Measurements from ENCODE around the gene PCTP. TPM values are rescaled to one million over a fixed set of nuclear protein-coding genes. Genes with fewer than 3 reads are reported as not detected.

Gene PCTP
- total RNA-seq, 1 donor from 2014 or later, result 8.4 TPM

DNA sequence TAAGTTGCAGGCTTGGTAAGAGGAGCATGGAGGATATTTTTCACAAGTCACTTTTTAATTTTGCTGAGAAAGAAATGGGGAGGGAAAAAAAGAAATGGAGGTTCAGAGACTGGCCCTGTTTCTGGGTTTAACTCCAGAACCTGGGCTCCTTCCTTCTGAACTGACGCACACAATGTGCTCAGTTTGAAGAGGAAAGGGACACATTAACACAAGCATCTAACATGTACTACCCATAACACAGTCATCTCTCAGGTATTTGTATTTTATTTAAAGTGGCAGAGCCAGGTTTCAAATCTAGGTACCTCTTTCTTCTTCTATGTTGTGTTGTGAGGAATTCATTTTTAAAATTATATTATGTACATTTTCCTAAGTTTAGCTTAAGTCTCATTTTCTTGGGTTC, 22.9 kb upstream of the PCTP start:
- Mint-ChIP-seq H3K36me3 (ENCODE audit: unreplicated experiment) (no peaks in the 10 kb centered on the region), H3K4me3 (ENCODE audit: unreplicated experiment) (no peak overlapping the region), H3K27ac (ENCODE audit: unreplicated experiment) (no peak overlapping the region), H3K9me3 (ENCODE audit: unreplicated experiment) (no peaks in the 10 kb centered on the region), H3K27me3 (ENCODE audit: unreplicated experiment) (no peaks in the 10 kb centered on the region), H3K4me1 (ENCODE audit: unreplicated experiment) (peaks cover 88% of the 10 kb centered on the region)
- TF ChIP-seq CTCF (IDR thresholded peaks at IDR 0.05), result no peak
- DNase-seq (ENCODE audit: extremely low spot score, unreplicated experiment), result no peak

DNA sequence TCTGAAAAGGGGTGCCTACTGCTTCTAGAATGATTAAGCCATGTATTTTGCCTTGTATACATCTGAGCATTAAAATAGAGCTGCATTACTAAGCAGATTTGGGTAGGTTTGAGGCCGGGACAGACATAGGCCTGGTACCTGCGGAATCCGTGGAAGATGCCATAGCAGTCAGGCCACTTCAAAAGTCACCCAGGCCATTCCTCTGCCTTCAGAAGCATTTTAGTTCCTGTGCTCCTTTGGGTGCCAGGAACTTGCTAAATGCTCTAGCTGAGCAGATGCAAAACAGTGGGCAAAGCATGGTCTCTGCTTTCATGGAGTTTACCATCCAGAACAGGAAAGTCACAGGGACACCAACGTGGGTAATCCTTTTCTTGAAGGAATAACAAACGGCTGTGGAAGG, 22.5 kb upstream of the PCTP start:
- no peak for TF ChIP-seq CTCF (IDR thresholded peaks at IDR 0.05)
- H3K9me3 Mint-ChIP-seq (ENCODE audit: unreplicated experiment), result no peaks in the 10 kb centered on the region
- no peak overlapping the region for H3K4me3 Mint-ChIP-seq (ENCODE audit: unreplicated experiment)
- H3K36me3 Mint-ChIP-seq (ENCODE audit: unreplicated experiment), result no peaks in the 10 kb centered on the region
- no peak overlapping the region for H3K27ac Mint-ChIP-seq (ENCODE audit: unreplicated experiment)
- H3K27me3 Mint-ChIP-seq (ENCODE audit: unreplicated experiment), result no peaks in the 10 kb centered on the region
- H3K4me1 Mint-ChIP-seq (ENCODE audit: unreplicated experiment), result peaks cover 86% of the 10 kb centered on the region
- no peak for DNase-seq (ENCODE audit: extremely low spot score, unreplicated experiment)

DNA sequence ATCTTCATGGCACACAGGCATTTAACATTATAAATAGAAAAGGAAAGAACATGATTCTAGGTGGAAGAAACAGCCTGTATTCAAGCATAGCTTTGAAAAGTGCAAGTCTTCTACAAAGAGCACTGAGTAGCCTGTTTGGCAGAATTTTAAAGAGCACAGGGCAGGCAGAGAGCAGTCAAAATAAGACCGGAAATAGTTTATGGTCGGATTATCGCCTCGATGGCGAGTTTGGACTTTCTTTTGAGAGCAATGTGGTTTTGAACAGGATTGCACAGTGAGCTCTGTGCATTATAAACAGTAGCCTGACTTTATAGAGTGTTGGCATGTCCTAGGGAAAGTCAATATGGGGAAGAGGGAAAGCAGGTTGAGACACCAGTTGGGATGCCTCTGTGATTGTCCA, 22.0 kb upstream of the PCTP start:
- H3K36me3 Mint-ChIP-seq (ENCODE audit: unreplicated experiment), result no peaks in the 10 kb centered on the region
- peaks cover 83% of the 10 kb centered on the region for H3K4me1 Mint-ChIP-seq (ENCODE audit: unreplicated experiment)
- TF ChIP-seq CTCF (IDR thresholded peaks at IDR 0.05), result no peak
- H3K4me3 Mint-ChIP-seq (ENCODE audit: unreplicated experiment), result no peak overlapping the region
- H3K27ac Mint-ChIP-seq (ENCODE audit: unreplicated experiment), result no peak overlapping the region
- no peaks in the 10 kb centered on the region for H3K9me3 Mint-ChIP-seq (ENCODE audit: unreplicated experiment)
- no peak for DNase-seq (ENCODE audit: extremely low spot score, unreplicated experiment)
- no peaks in the 10 kb centered on the region for H3K27me3 Mint-ChIP-seq (ENCODE audit: unreplicated experiment)

- Mint-ChIP-seq H3K4me3 (ENCODE audit: unreplicated experiment) (no peak overlapping the region), H3K27ac (ENCODE audit: unreplicated experiment) (no peak overlapping the region), H3K9me3 (ENCODE audit: unreplicated experiment) (no peaks in the 10 kb centered on the region), H3K36me3 (ENCODE audit: unreplicated experiment) (no peaks in the 10 kb centered on the region), H3K4me1 (ENCODE audit: unreplicated experiment) (peaks cover 82% of the 10 kb centered on the region), H3K27me3 (ENCODE audit: unreplicated experiment) (no peaks in the 10 kb centered on the region)
- DNase-seq (ENCODE audit: extremely low spot score, unreplicated experiment), result no peak
- TF ChIP-seq CTCF (IDR thresholded peaks at IDR 0.05), result no peak
Measured at GRCh38 chr17:55729484-55729883, 21.4 kb upstream of the PCTP start.

- H3K27me3 Mint-ChIP-seq (ENCODE audit: unreplicated experiment), result no peaks in the 10 kb centered on the region
- peak overlapping the region; percentile 66 for H3K27ac Mint-ChIP-seq (ENCODE audit: unreplicated experiment)
- TF ChIP-seq CTCF (IDR thresholded peaks at IDR 0.05), result no peak
- H3K4me1 Mint-ChIP-seq (ENCODE audit: unreplicated experiment), result peaks cover 76% of the 10 kb centered on the region
- H3K9me3 Mint-ChIP-seq (ENCODE audit: unreplicated experiment), result no peaks in the 10 kb centered on the region
- DNase-seq (ENCODE audit: extremely low spot score, unreplicated experiment), result no peak
- H3K4me3 Mint-ChIP-seq (ENCODE audit: unreplicated experiment), result no peak overlapping the region
- no peaks in the 10 kb centered on the region for H3K36me3 Mint-ChIP-seq (ENCODE audit: unreplicated experiment)
Measured at GRCh38 chr17:55730380-55730779, 20.5 kb upstream of the PCTP start.

Data from osteocyte (in vitro differentiated cells).